SKM-1 treated with dmso at 0.1 percent for 144 hours (cell line): ENCODE measurements around the gene GINS2.

Experiments
- DNase-seq: peaks from one replicate; lab custom pipeline; 2025; ENCODE audit not compliant: unreplicated experiment; lab: John Stamatoyannopoulos, UW

The GINS2 gene

DNA sequence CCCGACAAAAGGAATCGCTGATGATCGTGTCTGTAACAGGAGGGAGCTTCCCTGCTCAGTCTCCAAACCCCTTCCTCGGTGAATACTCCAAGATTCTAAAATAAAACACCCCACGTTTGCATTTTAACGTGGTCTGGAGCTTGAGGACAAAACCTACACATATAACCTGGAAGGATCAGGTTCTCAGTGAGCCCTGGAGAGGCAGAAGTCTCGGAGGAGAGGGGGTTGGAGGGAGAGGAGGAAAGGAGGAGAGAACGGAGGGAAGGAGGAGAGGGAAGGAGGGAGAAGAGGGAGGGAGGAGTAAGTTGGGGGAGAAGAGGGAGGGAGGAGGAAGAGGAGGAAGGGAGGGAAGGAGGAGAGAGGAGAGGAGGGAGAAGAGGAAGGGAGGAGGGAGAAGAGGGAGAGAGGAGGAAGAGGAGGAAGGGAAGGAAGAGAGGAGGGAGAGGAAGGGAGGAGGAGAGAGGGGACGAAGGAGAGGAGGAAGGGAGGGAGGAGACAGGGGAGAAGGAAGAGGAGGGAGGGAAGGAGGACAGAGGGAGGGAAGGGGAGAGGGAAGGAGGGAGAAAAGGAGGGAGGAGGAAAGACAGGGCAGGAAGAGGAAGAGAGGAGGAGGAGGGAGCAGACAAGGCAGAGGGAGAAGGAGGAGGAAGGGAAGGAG, 27.4 kb upstream of the GINS2 start:
- no peak for DNase-seq

DNA sequence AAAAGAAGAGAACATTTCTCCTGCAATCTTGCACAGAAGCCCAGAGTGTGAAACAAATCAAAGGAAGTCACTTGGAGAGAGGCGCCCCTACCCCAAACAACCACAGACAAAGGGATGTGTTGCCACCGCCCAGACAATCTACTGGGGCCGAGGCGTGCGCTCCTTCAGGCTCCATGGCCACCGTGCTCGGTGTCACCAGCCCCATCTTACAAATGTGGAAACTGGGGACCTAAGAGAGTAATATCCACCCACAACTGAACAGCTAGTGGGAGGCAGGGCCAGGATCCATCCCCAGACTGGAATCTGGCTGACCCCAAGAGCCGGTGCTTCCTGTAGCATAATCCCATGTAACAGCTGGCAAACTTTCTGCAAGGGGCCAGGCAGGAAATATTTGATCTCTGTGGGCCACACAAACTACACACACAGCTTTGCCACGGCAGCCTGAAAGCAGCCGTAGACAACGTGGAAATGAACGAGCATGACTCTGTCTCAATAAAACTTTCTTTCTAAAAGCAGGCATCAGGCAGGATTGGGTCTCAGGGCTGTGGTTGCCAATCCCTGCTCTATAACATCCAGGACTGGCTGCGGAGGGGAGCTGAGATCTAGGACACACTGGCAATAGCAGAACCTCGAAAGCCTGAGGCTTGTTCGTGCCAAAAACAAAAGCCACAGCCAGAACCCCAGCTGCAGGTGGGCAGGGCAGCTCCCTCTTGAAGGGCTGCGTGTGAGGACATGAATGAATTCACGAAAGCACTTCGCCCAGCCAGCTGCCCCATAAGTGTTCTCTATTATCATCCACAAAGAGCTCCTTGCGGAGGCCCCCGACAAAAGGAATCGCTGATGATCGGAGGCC, 26.6 kb upstream of the GINS2 start:
- DNase-seq: no peak

DNA sequence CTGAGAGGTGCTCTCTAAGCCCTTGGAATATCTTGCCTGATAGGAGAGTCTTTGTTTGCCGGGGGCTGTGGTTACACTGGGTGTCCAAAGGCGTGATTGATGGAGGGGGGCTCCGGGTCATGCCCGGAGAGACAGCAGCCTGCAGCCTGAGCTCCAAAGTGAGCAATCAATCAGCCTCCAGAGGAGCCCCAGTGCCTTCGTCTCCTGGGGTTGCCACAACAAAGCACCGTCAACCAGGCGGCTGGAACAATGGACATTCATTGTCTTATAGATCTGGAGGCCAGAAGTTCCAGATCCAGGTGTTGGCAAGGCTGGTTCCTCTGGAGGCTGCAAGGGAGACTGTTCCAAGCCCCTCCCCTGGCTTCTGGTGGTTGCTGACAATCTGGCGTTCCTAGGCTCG, 24.0 kb upstream of the GINS2 start:
- no peak for DNase-seq

DNA sequence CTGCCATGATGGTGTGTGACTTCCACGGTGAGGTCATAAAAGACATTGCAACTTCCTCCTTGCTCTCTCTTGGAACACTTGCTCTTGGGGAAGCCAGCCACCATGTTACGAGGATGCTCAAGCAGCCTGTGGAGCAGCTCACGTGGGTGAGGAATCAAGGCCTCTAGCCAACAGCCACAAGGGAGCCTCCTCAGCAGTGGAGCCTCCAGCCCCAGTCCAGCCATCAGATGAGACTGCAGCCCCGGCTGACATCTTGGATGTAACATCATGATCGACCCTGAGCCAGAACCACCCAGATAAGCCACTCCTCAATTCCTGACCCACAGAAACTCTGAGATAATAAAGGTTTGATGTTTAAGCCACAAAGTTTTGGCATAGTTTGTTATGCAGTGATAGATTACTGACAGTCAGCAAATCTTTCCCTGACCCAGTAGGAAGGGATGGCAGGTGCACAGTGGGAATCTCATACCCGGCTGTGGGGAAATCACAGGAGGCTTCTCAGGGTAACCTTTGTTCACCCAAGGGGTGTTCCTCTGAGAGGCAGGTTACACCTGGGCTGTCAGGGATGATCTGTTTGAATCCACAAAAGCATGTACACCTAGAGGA, 23.3 kb upstream of the GINS2 start:
- no peak for DNase-seq

DNA sequence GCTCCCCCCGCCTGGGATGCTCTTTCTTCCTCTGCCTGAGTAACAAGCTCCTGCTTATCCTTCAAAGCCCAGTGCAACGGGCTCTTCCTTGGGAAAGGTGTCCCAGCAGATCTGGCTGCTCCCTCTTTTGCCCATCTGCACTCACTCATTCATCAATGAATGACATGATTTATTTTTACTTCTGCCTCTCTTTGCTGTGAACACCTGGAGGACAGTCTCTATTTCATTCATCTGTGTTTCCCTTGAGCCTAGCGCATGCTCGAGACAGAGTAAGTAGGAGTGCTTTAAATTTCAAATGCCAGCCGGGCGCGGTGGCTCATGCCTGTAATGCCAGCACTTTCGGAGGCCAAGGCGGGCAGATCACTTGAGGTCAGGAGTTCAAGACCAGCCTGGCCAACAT, 22.0 kb upstream of the GINS2 start:
- no peak for DNase-seq

DNA sequence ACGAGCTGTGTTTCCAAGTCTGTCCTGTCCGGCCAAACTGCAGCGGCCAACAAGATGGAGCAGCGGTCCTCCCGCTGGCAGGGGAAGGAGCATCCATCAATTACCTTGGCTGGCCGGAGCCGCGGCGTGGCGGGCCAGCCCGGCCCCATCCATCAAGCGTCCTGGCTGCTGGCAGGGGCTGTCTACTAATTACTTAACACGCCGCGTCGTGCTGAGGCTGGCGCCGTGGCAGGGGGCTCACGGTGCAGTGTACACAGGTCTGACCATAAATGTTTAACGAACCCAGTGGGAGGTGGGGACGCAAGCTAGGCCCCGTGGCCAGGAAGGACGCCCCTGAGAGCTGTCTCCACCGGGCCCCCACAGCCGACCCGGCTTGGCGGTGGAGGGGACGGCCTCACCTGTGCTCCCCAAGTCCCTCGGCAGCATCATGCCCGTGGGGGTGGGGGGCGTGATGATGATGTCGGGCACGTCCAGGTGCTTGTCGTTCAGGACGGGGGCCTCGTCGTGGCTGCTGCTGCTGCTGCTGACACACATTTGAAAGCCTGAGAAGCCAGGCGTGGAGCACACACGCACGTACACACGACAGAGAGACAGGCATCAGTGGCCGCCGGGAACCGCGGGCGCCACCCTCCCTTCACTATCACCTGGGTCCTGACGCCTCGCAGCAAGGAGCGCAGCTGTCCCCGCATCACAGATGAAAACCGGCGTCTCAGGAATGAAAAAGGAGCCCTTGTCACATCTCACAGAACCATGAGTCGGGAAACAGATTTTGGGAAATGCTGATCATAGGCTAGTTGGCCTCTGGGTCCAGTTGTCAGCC, 21.2 kb upstream of the GINS2 start:
- no peak for DNase-seq

DNA sequence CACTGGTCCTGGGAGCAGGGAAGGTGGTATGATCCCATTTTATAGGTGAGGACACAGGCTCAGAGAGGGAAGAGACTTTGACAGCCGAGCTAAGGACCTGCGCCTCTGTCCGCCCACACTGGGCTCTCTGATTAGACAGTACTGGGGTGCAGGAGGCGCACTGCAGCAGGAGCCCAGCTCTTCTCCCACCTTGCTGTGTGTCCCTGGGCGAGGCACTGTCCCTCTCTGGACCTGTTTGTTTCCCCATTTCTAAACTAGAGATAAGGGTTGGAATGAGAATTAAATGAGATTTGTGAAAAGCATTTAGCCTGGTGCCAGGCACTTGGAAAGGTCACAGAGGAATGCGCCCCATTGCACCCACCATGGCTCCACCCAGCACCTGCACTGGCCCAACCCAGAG, 19.6 kb upstream of the GINS2 start:
- DNase-seq: no peak

DNA sequence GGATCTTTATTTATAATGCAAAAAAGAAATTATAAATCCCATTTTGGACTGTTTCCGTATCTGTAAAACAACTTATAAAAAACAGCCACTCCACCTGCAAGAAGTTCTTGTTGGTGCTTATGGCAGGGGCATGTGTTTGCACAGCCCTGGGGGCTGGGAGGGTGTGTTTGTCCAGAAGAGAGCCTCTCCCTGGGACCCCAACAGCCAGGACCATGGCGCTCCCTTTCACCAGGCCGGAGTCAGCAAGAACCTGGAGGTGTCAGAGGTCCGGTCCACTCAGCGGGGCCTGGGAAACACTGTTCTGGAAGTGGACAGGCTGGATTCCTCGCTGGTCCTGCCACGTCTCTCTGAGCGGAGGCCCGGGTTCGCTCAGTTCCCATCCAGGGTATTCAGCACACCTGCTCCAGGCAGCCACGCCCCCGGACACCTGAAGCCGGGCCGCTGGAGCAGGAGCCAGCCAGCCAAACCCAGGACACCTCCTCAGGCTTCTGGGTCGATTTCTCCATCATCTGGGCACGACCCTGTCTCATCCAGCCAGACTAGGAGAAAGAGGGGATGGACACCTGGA, 18.9 kb upstream of the GINS2 start:
- DNase-seq: no peak

DNA sequence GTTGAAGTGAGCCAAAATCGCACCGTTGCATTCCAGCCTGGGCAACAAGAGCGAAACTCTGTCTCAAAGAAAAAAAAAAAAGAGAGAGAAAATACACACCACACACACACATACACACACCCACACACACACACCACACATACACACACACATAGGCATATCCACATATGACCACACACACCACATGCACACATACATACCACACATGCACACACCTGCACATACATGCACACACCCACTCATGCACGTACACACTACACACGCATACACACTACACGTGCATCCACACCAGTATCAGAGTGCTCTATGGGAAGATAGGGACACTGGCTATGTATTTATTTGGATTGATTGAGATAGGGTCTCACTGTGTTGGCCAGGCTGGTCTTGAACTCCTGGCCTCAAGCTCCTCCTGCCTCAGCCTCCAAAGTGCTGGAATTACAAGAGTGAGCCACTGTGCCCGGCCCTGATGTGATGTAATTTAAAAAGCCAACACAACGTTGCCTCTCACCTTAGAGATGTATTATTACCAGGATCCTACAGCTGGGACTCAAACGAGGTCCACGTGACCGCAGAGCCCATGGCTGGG, 17.8 kb upstream of the GINS2 start:
- DNase-seq: no peak

DNA sequence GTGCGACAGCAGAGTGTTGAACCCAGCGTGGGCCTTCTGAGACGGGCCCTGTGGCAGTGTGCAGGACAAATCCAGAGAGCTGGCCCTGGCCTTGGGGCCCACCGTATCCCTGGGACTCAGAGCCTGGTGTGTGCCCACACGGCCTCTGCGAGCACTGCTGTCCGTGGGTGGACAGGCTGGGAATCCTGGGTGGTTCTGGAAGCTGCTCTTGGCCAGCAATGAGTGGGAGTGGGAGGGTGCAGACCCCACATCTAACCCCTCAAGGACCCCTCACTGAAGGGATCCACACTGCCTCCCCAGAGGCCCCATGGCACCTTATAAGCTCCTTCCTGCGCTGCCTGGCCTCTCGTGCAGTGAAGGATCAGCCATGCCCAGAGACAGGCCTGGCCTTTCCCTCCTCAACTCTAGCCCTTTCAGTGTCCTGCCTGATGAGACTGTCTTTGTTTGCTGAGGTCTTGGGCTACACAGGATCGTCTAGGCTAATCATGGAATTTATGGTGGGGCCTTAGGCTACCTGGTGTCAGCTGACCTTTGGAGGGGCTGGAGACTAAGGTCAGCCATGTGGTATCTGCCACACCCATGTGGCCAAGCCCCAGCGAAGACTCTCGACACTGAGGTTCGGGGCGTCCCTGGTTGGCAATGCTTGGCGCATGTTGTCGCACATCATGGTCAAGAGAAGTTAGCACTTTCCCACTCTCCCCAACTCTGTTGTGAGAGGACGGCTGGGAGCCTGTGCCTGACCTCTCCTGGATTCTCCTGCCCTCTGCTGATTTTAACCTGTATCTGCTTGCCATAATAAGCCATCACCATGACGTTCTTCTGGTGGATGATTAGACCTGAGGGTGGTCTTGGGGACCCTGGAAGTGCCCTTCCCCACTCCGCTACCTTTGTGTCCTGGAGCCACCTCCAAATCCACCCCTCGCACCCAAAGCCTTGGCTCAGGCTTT, 16.4 kb upstream of the GINS2 start:
- no peak for DNase-seq

DNA sequence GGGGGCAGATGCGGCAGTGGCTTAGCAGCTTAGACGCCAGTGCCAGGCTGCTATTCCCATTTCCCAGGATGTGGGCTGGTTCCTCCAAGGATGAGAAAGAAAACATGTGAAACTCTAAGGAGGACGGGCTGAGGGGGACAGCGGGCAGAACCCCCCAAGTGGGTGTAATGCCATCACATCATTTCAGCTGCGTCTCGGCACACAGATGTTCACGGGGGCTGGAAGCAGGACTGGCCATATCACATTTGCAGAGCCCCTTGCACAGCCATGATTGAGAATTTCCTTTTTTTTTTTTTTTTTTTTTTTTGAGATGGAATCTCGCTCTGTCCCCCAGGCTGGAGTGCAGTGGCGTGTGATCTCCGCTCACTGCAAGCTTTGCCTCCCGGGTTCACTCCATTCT, 15.3 kb upstream of the GINS2 start:
- no peak for DNase-seq

DNA sequence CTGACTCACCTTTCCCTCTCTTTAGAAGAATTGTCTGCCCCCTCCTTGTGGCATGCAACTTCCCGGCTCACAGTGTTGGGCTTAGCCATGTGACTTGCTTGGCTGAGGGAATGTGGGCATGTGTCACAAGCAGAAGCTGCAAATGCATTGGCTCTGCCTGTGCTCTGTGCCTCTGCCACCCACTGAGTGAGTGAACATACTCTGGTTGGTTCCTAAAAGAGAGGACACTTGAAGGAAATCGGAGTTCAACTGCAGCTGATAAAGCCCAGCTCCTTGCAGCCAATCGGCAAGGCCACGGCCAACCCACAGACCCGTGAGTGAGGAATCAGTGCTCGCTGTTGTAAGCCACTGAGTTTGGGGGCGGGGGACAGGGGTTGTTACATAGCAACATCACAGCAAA, 10.9 kb upstream of the GINS2 start:
- no peak for DNase-seq

DNA sequence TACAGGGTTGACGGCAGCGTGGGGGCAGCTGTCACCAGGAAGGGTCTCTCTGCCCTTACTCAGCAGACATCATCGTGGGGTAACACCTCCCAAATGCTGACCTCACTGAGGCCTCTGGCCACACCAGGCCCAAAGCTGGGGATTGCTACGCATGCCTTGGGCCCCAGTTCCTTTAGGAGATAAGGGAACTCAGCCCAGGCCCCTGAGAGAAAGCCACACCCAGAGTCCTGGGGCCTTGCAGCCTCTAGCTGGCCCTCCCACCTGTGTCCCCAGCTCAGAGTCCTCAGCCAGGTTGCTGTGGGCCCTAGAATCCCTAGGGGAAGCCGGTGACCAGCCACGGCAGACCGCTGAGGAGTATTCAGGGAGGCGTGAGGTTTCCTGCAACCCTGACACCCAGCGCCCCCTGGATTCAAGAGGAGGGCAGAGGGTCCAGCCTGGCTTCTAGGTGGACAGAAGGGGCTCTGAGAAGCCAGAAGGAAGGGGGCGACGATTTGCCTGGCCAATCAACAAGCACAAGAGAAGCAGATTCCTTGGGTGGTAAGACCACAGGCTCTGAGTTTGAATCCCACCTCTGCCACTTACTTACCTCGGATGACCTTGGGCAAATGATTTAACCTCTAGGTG, 10.3 kb upstream of the GINS2 start:
- no peak for DNase-seq

DNA sequence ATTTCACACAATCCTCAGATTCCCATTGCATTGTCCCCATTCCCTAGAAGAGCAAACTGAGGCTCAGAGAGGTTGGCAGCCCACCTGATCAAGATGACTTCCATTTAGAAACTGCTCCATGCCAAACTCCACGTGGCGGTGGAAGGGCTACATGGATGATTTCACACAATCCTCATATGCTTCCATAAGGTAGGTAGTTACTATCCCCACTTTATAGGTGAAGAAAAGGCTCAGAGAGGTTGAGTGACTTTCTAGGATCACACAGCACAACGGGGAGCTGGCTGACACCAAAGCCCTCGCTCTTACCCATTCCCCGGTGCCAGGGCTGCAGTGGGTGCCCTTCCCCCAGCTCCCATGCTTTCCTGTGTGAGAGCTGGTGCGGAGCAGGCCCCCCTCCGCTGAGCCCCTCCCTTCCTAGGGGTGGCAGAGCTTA, 9.7 kb upstream of the GINS2 start:
- no peak for DNase-seq

DNA sequence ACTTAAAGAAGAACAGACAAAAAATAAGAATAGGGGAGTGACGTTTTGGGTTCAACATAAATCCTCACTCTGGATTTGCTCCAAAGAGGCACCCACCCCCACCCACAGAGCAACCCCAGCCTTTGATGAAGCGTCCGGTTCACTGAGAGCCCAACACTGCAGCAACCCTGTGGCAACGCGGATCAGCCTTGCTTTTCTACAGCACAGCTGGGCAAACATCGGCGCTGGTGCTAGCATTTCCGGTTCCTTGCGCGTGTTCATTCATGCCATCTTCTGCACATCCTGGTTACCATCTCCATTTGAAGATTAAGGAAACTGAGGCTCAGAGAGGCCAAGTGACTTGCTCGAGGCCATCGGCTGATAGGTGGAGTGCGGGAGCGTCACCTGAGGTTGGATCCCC, 8.7 kb upstream of the GINS2 start:
- DNase-seq: no peak

DNA sequence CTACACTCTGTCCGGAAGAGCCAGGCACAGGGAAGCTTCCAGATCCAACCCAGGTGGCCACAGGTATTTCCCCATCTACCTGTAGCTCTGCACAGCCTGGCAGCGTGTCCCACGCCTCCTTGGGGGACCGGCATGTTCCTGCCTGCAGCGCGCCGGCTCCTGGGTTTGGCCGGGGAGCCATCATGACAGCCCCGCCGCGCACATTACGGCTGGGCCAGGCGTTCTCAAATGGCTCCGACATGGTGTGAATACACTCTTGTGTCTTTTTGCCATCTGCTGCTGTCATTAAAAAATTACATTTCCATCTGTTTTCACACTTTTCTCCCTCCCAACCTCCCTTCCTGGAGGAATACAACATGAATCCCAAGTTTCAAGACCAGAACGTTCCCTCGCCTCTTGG, 8.0 kb upstream of the GINS2 start:
- no peak for DNase-seq

DNA sequence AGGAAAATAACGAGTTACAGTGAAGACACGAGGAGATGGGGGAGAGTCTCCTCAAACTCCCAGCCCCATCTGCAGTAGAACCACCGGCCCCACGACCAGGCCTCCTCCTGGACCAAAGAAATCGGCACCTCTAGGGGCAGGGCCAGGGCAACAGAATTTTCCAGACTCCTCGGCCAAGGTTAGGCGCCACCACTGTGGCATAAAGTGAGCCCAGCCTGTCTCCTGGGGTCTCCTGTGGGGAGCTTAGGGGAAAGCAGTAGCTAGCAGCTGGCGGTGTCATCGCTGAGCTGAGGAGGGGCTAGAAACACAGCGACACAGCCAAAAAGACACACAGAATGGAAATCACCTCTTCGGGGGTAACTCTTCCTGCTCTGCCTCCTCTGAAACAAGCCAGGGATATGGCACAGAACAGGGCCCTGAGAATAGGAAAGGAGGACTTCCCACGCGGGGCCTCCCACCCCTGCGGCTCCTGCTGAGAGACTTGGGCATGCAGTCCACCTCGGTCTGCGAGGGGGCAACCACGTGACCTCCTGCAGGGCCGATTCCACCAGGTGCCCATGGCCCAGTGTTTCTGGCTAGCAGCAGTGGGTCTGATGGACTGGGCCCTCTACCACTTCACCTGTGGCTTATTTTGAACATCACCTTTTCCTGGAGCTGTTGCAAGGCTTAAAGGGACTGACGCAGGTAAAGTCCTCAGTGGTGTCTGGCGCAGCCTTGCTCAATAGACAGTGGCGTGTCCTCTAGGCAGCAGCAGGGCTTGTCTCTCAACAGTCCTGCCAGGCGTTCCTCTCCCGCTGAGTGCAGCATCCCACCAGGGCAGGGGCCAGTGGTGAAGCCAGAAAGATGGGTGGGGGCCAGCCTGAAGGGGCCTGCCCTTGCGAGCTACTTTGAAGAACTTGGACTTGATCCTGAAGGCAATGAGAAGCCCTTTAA, 6.7 kb upstream of the GINS2 start:
- DNase-seq: no peak

DNA sequence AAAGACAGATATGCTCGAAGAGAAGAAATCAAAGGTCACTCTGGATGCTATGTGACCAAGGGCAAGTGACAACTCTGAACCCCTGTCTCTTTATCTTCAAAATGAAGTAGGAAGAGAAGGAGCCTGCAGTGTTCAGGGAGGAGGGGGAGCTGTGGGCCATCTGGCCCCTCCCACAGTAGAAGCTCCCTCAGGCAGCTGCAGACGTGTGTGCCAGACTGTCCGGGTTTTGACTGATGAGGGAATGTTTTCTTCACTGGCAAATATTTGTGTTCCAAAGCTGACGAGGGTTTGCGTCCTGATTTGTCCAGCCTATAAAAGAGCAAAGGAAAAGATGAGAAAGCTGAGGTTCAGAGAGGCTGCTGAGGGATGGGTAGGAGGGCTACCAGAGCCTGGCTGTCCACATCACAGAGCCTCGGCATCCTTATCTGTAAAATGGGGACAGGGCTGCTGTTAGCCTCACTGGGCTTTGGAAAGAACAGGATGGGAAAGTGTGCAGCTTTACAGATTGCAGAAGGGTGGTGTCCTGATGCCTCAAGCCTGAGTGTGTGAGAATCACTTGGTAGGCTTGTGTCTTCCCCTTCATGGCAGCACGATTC, 1.8 kb upstream of the GINS2 start:
- no peak for DNase-seq
